B cell (primary cell): ENCODE data around the gene MAVS. TPM values are rescaled to one million over a fixed set of nuclear protein-coding genes. Genes with fewer than 3 reads are reported as not detected.

ENCODE experiments used
- ATAC-seq: fragments of 200-7000 bp; cut with Tn5 transposase; one replicate; pipeline ENCODE4 v1.10.0; 2021; ENCODE audit warnings: low read depth, mild to moderate bottlenecking, moderate number of reproducible peaks, moderate library complexity
- CTCF ChIA-PET: fragments of 350-600 bp; sonication (Branson Sonifier 250); formaldehyde crosslinking; loops from one replicate; lab custom pipeline; 2021; ENCODE audit warnings: antibody characterized with exemption, inconsistent platforms; lab: Charles Lee
- POLR2A ChIA-PET: fragments of 350-600 bp; sonication (Branson Sonifier 250); formaldehyde crosslinking; loops from one replicate; lab custom pipeline; 2021; ENCODE audit warnings: antibody characterized with exemption; lab: Charles Lee
- DNase-seq: peaks from one replicate; pipeline ENCODE4 v3.0.0; 2013
- H2AFZ ChIP-seq: 2 replicates; pipeline ENCODE4 v1.6.1; 2012; ENCODE audit warnings: mild to moderate bottlenecking, low read depth, low read length; ENCODE audit not compliant: insufficient read depth, poor library complexity, severe bottlenecking
- H3K27ac ChIP-seq, 2 donors: 1 replicate in 1 of 2; 2 replicates in 1 of 2; pipeline ENCODE4 v1.5.1; 2012 to 2013; ENCODE audit warnings: low read length in 2 of 2, mild to moderate bottlenecking in 2 of 2, moderate library complexity in 1 of 2
- H3K27me3 ChIP-seq, 4 experiments: fragments of 200-600 bp in 1 of 4; sonication (generic) in 1 of 4; replicated peaks in 1 of 4; 1 replicate in 2 of 4; 2 replicates in 2 of 4; pipeline versions ENCODE4 v1.6.1 to v1.7.0; 2013 to 2016; ENCODE audit warnings: low read length in 3 of 4, mild to moderate bottlenecking in 2 of 4, mixed read lengths in 1 of 4, moderate library complexity in 1 of 4; ENCODE audit not compliant: insufficient read depth in 4 of 4, control insufficient read depth in 3 of 4; ENCODE audit errors: control extremely low read depth in 1 of 4
- H3K36me3 ChIP-seq, 2 experiments: replicated peaks in 1 of 2; 1 replicate in 1 of 2; 2 replicates in 1 of 2; pipeline versions ENCODE4 v1.6.1 to v1.7.1; 2013; ENCODE audit warnings: low read length in 1 of 2; ENCODE audit not compliant: insufficient read depth in 2 of 2, control insufficient read depth in 1 of 2; ENCODE audit errors: control extremely low read depth in 1 of 2, extremely low read depth in 1 of 2
- H3K4me1 ChIP-seq, 2 donors: fragments of 200-600 bp in 1 of 2; sonication (generic) in 1 of 2; 1 replicate in 1 of 2; 2 replicates in 1 of 2; pipeline versions ENCODE4 v1.5.1 to v1.6.1; 2013 to 2017; ENCODE audit warnings: low read length in 2 of 2; ENCODE audit not compliant: control insufficient read depth in 2 of 2, insufficient read depth in 2 of 2
- H3K4me2 ChIP-seq: replicated peaks from 2 replicates; pipeline ENCODE3; 2012; ENCODE audit warnings: mild to moderate bottlenecking, low read depth, low read length; ENCODE audit not compliant: poor library complexity, severe bottlenecking
- H3K4me3 ChIP-seq, 5 experiments: fragments of 200-600 bp in 1 of 5; sonication (generic) in 1 of 5; 1 replicate in 3 of 5; 2 replicates in 2 of 5; pipeline versions ENCODE4 v1.5.1 to v1.7.0; 2011 to 2016; ENCODE audit warnings: low read length in 4 of 5, mild to moderate bottlenecking in 4 of 5, low read depth in 2 of 5, control low read depth in 1 of 5, moderate library complexity in 1 of 5; ENCODE audit not compliant: insufficient read depth in 1 of 5; ENCODE audit errors: control extremely low read depth in 1 of 5, extremely low read depth in 1 of 5
- H3K79me2 ChIP-seq: fragments of 200-600 bp; sonication (generic); one replicate; pipeline ENCODE4 v1.6.0; 2016; ENCODE audit warnings: low read length; ENCODE audit not compliant: control insufficient read depth, insufficient read depth
- H3K9ac ChIP-seq: fragments of 200-600 bp; sonication (generic); 2 replicates; pipeline ENCODE4 v1.6.1; 2017; ENCODE audit warnings: mild to moderate bottlenecking, low read length, moderate library complexity
- H3K9me3 ChIP-seq, 3 donors: one replicate each; pipeline versions ENCODE4 v1.6.1 to v1.7.1; 2013; ENCODE audit warnings: low read length in 2 of 3; ENCODE audit not compliant: control insufficient read depth in 2 of 3, insufficient read depth in 1 of 3; ENCODE audit errors: control extremely low read depth in 1 of 3
- H4K20me1 ChIP-seq: 2 replicates; pipeline ENCODE4 v1.6.0; 2012; ENCODE audit warnings: mild to moderate bottlenecking, low read length; ENCODE audit not compliant: insufficient read depth, control insufficient read depth, poor library complexity, severe bottlenecking
- H3K27ac Mint-ChIP-seq: one replicate; pipeline ENCODE4 v1.8.0; 2021; ENCODE audit warnings: mixed read lengths
- H3K27me3 Mint-ChIP-seq: one replicate; pipeline ENCODE4 v1.8.0; 2021; ENCODE audit warnings: mixed read lengths
- H3K4me1 Mint-ChIP-seq: one replicate; pipeline ENCODE4 v1.8.0; 2021; ENCODE audit warnings: mixed read lengths
- H3K4me3 Mint-ChIP-seq: one replicate; pipeline ENCODE4 v1.8.0; 2021; ENCODE audit warnings: mixed read lengths
- H3K9me3 Mint-ChIP-seq: one replicate; pipeline ENCODE4 v1.8.0; 2022; ENCODE audit warnings: mixed read lengths; ENCODE audit not compliant: insufficient read depth
- EZH2 ChIP-seq: IDR thresholded peaks from 2 replicates; pipeline ENCODE4 v1.6.1; 2012; ENCODE audit warnings: borderline replicate concordance, low read depth, mild to moderate bottlenecking, moderate library complexity, low read length; ENCODE audit not compliant: insufficient read depth, poor library complexity, severe bottlenecking
- whole genome bisulfite sequencing: methylation state at CpG from one replicate; pipeline ENCODE4 v1.1.5; 2013; ENCODE audit warnings: missing lambda C conversion rate; ENCODE audit not compliant: insufficient coverage; 5-methylcytosine and 5-hydroxymethylcytosine counted together
- intact Hi-C: fragments of 100-400 bp; cut with micrococcal nuclease; formaldehyde crosslinking; loops from one replicate; pipeline ENCODE4 v1.10.0; 2022
- polyA plus RNA-seq: library from polyadenylated mRNA; depleted of rRNA; stranded (reverse); fragments of >200 nt; gene quantifications from 2 replicates; pipeline ENCODE4 v1.2.3, GENCODE V29; 2012
- total RNA-seq, 2 donors: library from RNA; stranded (reverse); fragments of 120-200 nt in 1 of 2; gene quantifications; 1 replicate in 1 of 2; 2 replicates in 1 of 2; pipeline versions ENCODE4 v1.2.3 to v1.2.4, GENCODE V29; 2013 to 2022
- TF ChIP-seq, protein P1 (sequence below): fragments of 200-600 bp; IDR thresholded peaks from one replicate; pipeline ENCODE4 v1.8.0; 2022; ENCODE audit warnings: antibody characterized with exemption, mild to moderate bottlenecking

Gene MAVS
- total and polyA plus RNA-seq, 2 donors (not counting 1 experiment from before 2014, with no cell fraction given), result 17.2 to 52.2 TPM

DNA sequence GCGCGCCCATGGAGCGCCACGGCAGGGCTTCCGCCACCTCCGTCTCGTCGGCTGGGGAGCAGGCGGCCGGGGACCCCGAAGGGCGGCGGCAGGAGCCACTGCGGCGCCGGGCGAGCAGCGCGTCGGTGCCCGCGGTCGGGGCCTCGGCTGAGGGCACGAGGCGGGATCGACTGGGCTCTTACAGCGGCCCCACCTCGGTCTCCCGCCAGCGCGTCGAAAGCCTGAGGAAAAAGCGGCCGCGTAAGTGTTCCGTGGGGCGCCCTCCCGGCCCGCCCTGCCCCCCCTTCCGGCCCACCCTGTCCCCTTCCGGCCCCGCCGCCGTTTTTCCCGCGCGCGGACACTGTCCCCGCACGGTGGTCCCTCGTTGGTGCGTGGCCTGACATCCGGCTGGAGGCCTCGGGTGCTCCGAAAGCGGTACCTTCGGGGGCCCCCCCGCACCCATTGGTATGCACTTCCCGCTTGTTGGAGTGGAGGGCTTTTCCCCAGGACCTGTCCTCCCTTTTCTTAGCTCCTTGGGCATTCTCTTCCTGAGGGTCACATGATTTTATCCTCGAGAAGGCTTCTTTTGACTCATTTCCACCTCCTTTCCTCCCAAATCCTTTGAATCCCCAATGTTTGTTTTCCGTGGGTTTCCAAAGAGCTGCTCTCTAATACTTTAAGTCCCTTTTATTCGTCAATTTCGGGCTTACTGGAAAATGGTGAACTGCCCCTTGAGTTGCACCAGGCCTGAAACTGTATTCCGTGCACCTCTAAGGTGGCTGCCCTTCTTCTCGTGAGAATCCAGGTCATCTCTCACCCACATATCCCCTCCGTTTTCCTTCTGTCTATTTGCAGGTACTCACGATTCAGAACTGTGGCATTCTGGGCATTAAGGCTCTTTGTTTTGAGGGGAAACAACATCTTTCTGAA is 43.1 kb downstream of the MAVS start:
- Mint-ChIP-seq H3K27ac (peak overlapping the region; percentile 97), H3K9me3 (no peaks in the 10 kb centered on the region), H3K27me3 (no peaks in the 10 kb centered on the region), H3K4me1 (peaks cover 56% of the 10 kb centered on the region), H3K4me3 (peak overlapping the region; percentile 97)
- Histone ChIP-seq H2AFZ (peak overlapping the region; percentile 90), H3K27ac (peak overlapping the region; percentile 72 to 90), H3K4me2 (peak overlapping the region; percentile 80), H3K4me1 (peaks cover 44 to 51% of the 10 kb centered on the region in 2 donors), H3K79me2 (peaks cover 73% of the 10 kb centered on the region), H3K27me3 (no peaks in the 10 kb centered on the region), H3K4me3 (peak overlapping the region; percentile 70 to 90 (median 86)), H3K9ac (peak overlapping the region; percentile 78), H4K20me1 (peaks cover 35% of the 10 kb centered on the region), H3K9me3 (no peaks in the 10 kb centered on the region), H3K36me3 (peaks cover 3% of the 10 kb centered on the region in 2 experiments)
- intact Hi-C loops, result loop anchor here (1.0 to 2.0 kb wide), 8 partner anchors 17 to 196 kb away; partner anchors contain the start of genes AP5S1, CENPB, MAVS and RNF24
- DNase-seq (peak; percentile 44), ATAC-seq (peak; percentile 1)
- under 1% methylated on average over 55 of the region's 68 CpGs for WGBS
- CTCF ChIA-PET, result interaction anchor here (1.0 to 1.9 kb wide), 2 partner anchors 194 to 196 kb away, joined by 4 to 13 read pairs; no protein-coding TSS in a partner anchor
- POLR2A ChIA-PET, result interaction anchor here (0.6 kb wide), 1 partner anchor 12 kb away, joined by 3 read pairs; no protein-coding TSS in a partner anchor
- TF ChIP-seq EZH2, result no peak
- TF ChIP-seq, protein P1, sequence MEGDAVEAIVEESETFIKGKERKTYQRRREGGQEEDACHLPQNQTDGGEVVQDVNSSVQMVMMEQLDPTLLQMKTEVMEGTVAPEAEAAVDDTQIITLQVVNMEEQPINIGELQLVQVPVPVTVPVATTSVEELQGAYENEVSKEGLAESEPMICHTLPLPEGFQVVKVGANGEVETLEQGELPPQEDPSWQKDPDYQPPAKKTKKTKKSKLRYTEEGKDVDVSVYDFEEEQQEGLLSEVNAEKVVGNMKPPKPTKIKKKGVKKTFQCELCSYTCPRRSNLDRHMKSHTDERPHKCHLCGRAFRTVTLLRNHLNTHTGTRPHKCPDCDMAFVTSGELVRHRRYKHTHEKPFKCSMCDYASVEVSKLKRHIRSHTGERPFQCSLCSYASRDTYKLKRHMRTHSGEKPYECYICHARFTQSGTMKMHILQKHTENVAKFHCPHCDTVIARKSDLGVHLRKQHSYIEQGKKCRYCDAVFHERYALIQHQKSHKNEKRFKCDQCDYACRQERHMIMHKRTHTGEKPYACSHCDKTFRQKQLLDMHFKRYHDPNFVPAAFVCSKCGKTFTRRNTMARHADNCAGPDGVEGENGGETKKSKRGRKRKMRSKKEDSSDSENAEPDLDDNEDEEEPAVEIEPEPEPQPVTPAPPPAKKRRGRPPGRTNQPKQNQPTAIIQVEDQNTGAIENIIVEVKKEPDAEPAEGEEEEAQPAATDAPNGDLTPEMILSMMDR, result no peak
